GM23248 (cell line): ENCODE measurements around the gene TMEM37.

ENCODE experiments used
- EZH2 ChIP-seq: fragments of 200-600 bp; sonication (generic); IDR thresholded peaks from 2 replicates; pipeline ENCODE4 v1.6.1; 2018; ENCODE audit warnings: antibody characterized with exemption, mild to moderate bottlenecking; ENCODE audit not compliant: insufficient read depth, poor library complexity, severe bottlenecking
- EZH2phosphoT487 ChIP-seq: fragments of 200-600 bp; sonication (generic); IDR thresholded peaks from 2 replicates; pipeline ENCODE4 v1.6.1; 2018; ENCODE audit warnings: antibody characterized with exemption, moderate library complexity, mild to moderate bottlenecking, low read depth; ENCODE audit not compliant: insufficient read depth

DNA sequence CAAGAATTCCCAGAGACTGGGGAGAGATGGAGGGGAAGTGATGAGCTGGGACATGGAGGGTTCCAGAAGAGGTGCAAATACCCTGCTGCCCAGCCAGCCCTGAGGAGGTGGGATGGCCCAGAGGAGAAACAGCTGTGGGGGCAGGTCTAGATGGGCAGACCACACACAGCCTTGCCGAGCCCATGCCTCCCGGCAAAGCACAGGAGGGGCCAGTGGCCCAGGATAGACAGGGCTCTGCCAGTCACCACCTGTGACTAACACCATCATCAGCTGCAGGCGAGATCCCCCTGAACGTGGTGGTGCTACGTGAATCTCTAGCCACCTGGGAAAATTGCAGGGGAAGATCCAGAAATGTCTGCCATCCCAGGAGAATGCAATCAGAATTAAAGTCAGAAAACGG, 53.2 kb downstream of the TMEM37 start:
- TF ChIP-seq EZH2phosphoT487 (no peak), EZH2 (no peak)
